HepG2 (cell line): ENCODE data around the gene LRRC28. TPM values are rescaled to one million over a fixed set of nuclear protein-coding genes. Genes with fewer than 3 reads are reported as not detected.

ENCODE experiments used
- ATF2 ChIP-seq: sonication (generic); formaldehyde crosslinking; IDR thresholded peaks from 2 replicates; pipeline ENCODE4 v1.4.0; 2020; ENCODE audit warnings: missing genetic modification reagents
- ATF7-NPFF ChIP-seq: sonication (generic); formaldehyde crosslinking; IDR thresholded peaks from 2 replicates; pipeline ENCODE4 v1.8.1; 2023; ENCODE audit warnings: mild to moderate bottlenecking, low read depth, missing genetic modification reagents, moderate library complexity
- ELF3 ChIP-seq: IDR thresholded peaks from 2 replicates; pipeline ENCODE4 v1.6.1; 2016; ENCODE audit warnings: missing genetic modification reagents, missing compliant biosample characterization
- HNF1A ChIP-seq, 2 experiments: sonication (generic) in 1 of 2; formaldehyde crosslinking in 1 of 2; IDR thresholded peaks; 2 replicates each; pipeline versions ENCODE4 v1.4.0 to v1.6.1; 2016 to 2020; ENCODE audit warnings: borderline replicate concordance in 1 of 2, low read depth in 1 of 2, mild to moderate bottlenecking in 1 of 2, missing genetic modification reagents in 1 of 2
- HOXA3 ChIP-seq: sonication (generic); formaldehyde crosslinking; IDR thresholded peaks from 2 replicates; pipeline ENCODE4 v1.5.0; 2020; ENCODE audit warnings: missing genetic modification reagents
- HOXA5 ChIP-seq: sonication (generic); formaldehyde crosslinking; IDR thresholded peaks from 2 replicates; pipeline ENCODE4 v1.4.0; 2020; ENCODE audit warnings: missing genetic modification reagents
- KMT2B ChIP-seq: IDR thresholded peaks from 2 replicates; pipeline ENCODE4 v1.6.1; 2016; ENCODE audit warnings: missing genetic modification reagents, missing compliant biosample characterization
- LCORL ChIP-seq, 2 experiments: fragments of 450-650 bp in 1 of 2; sonication (generic) in 1 of 2; formaldehyde crosslinking in 1 of 2; IDR thresholded peaks; 2 replicates each; pipeline versions ENCODE4 v1.5.0 to v1.6.1; 2017 to 2020; ENCODE audit warnings: antibody characterized with exemption in 1 of 2, missing genetic modification reagents in 1 of 2
- MLXIP ChIP-seq: sonication (generic); formaldehyde crosslinking; IDR thresholded peaks from 2 replicates; pipeline ENCODE4 v1.9.0; 2021; ENCODE audit warnings: missing genetic modification reagents, borderline replicate concordance
- SP5 ChIP-seq: IDR thresholded peaks from 2 replicates; pipeline ENCODE4 v1.6.1; 2016; ENCODE audit warnings: low read depth, borderline replicate concordance
- STAT5B ChIP-seq: sonication (generic); formaldehyde crosslinking; IDR thresholded peaks from 2 replicates; pipeline ENCODE4 v1.4.0; 2020; ENCODE audit warnings: missing genetic modification reagents
- TGIF2 ChIP-seq: IDR thresholded peaks from 2 replicates; pipeline ENCODE4 v1.6.1; 2016; ENCODE audit warnings: control low read depth, missing compliant biosample characterization
- WIZ ChIP-seq: sonication (generic); formaldehyde crosslinking; IDR thresholded peaks from 2 replicates; pipeline ENCODE4 v1.5.1; 2020; ENCODE audit warnings: mild to moderate bottlenecking, missing genetic modification reagents
- ZNF12 ChIP-seq: sonication (generic); formaldehyde crosslinking; IDR thresholded peaks from 2 replicates; pipeline ENCODE4 v1.5.0; 2020; ENCODE audit warnings: missing genetic modification reagents
- ZNF263 ChIP-seq: sonication (generic); formaldehyde crosslinking; IDR thresholded peaks from 2 replicates; pipeline ENCODE4 v1.4.0; 2020; ENCODE audit warnings: missing genetic modification reagents
- ZNF274 ChIP-seq: sonication (generic); formaldehyde crosslinking; IDR thresholded peaks from 2 replicates; pipeline ENCODE4 v1.5.1; 2020; ENCODE audit warnings: mild to moderate bottlenecking, missing genetic modification reagents
- ZNF460 ChIP-seq: sonication (generic); formaldehyde crosslinking; IDR thresholded peaks from 2 replicates; pipeline ENCODE4 v1.5.1; 2020; ENCODE audit warnings: missing genetic modification reagents, mild to moderate bottlenecking, borderline replicate concordance
- ZNF615 ChIP-seq: sonication (generic); formaldehyde crosslinking; IDR thresholded peaks from 2 replicates; pipeline ENCODE4 v1.5.0; 2020; ENCODE audit warnings: mild to moderate bottlenecking, missing genetic modification reagents, borderline replicate concordance
- ZNF660 ChIP-seq: sonication (generic); formaldehyde crosslinking; IDR thresholded peaks from 2 replicates; pipeline ENCODE4 v1.5.1; 2020; ENCODE audit warnings: mild to moderate bottlenecking, low read depth, missing genetic modification reagents, borderline replicate concordance
- ZNF678 ChIP-seq: sonication (generic); formaldehyde crosslinking; IDR thresholded peaks from 2 replicates; pipeline ENCODE4 v1.4.0; 2020; ENCODE audit warnings: mild to moderate bottlenecking, missing genetic modification reagents
- ZNF883 ChIP-seq: sonication (generic); formaldehyde crosslinking; IDR thresholded peaks from 2 replicates; pipeline ENCODE4 v1.5.1; 2020; ENCODE audit warnings: mild to moderate bottlenecking, missing genetic modification reagents; ENCODE audit errors: not compliant biosample characterization
- polyA plus RNA-seq, 8 experiments: library from polyadenylated mRNA; depleted of rRNA in 3 of 8; stranded (reverse) in 7 of 8; unstranded in 1 of 8; fragments of >200 nt; fragmentation: Illumina TruSeq in 4 of 8; extraction: Trizol in 4 of 8; gene quantifications; 2 replicates each; pipeline versions ENCODE4 v1.2.1 to v1.2.3, GENCODE V29; 2011 to 2016; ENCODE audit warnings: low read depth in 4 of 8, missing spikeins in 1 of 8, mixed read lengths in 1 of 8; ENCODE audit not compliant: insufficient read depth in 1 of 8
- total RNA-seq, 5 experiments: library from RNA; depleted of rRNA; stranded (reverse); fragments of >200 nt; fragmentation: Illumina TruSeq; extraction: Trizol; gene quantifications; 2 replicates each; pipeline ENCODE4 v1.2.3, GENCODE V29; 2016; ENCODE audit warnings: low read depth in 1 of 5

The LRRC28 gene
- total and polyA plus RNA-seq, 2 of the 13 experiments (the other 11 are each of a cell fraction or from before 2014, with no cell fraction given): 17.5 to 21.3 TPM

DNA sequence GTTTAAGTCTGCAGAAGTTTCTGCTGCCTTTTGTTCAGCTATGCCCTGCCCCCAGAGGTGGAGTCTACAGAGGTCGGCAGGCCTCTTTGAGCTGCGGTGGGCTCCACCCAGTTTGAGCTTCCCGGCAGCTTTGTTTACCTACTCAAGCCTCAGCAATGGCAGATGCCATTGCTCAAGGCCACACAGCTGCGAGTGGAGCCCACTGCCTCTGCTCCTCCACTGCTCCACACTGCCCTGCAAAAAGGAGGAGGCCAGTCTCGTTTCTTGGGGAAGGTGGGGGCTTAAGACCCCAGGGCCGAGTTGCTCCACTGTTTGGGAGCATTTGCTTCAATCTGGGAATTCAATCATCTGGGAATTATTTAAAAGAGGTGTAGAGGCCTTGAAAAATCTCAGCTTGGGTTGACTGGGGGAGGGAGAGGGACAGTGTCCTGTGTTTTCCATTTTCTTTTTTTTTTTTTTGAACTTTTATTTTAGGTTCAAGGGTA lies 169.9 kb downstream of the LRRC28 start (continued):
- peak; percentile 74; the same call in 1 of the 2 replicates for TF ChIP-seq HOXA5
- peak; percentile 35 for TF ChIP-seq ZNF883 (CRISPR knock-in tag)
- TF ChIP-seq ZNF12 (CRISPR knock-in tag): peak; percentile 75; the same call in 1 of the 2 replicates
- peak; percentile 45; the same call in 1 of the 2 replicates for TF ChIP-seq KMT2B
- peak; percentile 95 for TF ChIP-seq SP5
- TF ChIP-seq TGIF2 (CRISPR knock-in tag): no peak
- TF ChIP-seq MLXIP (CRISPR knock-in tag): peak; percentile 28; the same call in 1 of the 2 replicates
- no peak for TF ChIP-seq ATF7-NPFF (CRISPR knock-in tag)
- peak; percentile 41; the same call in 1 of the 2 replicates for TF ChIP-seq ELF3 (CRISPR knock-in tag)
- 0 out of 2 replicates have a peak, but pooled peaks have one; percentile 41 for TF ChIP-seq WIZ (CRISPR knock-in tag)
- no peak for TF ChIP-seq ZNF660
- TF ChIP-seq ZNF460 (CRISPR knock-in tag): peak; percentile 13; the same call in 1 of the 2 replicates
- TF ChIP-seq ZNF615 (CRISPR knock-in tag): no peak
- 0 out of 2 replicates have a peak, but pooled peaks have one; percentile 48 for TF ChIP-seq ZNF678 (CRISPR knock-in tag)
- peak; percentile 66; the same call in 1 of the 2 replicates for TF ChIP-seq ZNF274 (CRISPR knock-in tag)
- TF ChIP-seq ZNF263 (CRISPR knock-in tag): no peak; the same call in 1 of the 2 replicates
- TF ChIP-seq HOXA3 (CRISPR knock-in tag): peak; percentile 84
- peak; percentile 48; the same call in 1 of the 2 replicates for TF ChIP-seq HNF1A (IDR thresholded peaks at IDR 0.05; ENCODE audit: low read depth)
- peak; percentile 69; the same call in 1 of the 2 replicates for TF ChIP-seq HNF1A (CRISPR knock-in tag; IDR thresholded peaks at IDR 0.05; ENCODE audit: borderline replicate concordance)
- TF ChIP-seq ATF2: 0 out of 2 replicates have a peak, but pooled peaks have one; percentile 54
- TF ChIP-seq LCORL (IDR thresholded peaks at IDR 0.05): no peak
- peak; percentile 87 for TF ChIP-seq LCORL (CRISPR knock-in tag; IDR thresholded peaks at IDR 0.05)
- 0 out of 2 replicates have a peak, but pooled peaks have one; percentile 25 for TF ChIP-seq STAT5B (CRISPR knock-in tag)
